Measurements from ENCODE around the gene METTL16.

Gene METTL16

DNA sequence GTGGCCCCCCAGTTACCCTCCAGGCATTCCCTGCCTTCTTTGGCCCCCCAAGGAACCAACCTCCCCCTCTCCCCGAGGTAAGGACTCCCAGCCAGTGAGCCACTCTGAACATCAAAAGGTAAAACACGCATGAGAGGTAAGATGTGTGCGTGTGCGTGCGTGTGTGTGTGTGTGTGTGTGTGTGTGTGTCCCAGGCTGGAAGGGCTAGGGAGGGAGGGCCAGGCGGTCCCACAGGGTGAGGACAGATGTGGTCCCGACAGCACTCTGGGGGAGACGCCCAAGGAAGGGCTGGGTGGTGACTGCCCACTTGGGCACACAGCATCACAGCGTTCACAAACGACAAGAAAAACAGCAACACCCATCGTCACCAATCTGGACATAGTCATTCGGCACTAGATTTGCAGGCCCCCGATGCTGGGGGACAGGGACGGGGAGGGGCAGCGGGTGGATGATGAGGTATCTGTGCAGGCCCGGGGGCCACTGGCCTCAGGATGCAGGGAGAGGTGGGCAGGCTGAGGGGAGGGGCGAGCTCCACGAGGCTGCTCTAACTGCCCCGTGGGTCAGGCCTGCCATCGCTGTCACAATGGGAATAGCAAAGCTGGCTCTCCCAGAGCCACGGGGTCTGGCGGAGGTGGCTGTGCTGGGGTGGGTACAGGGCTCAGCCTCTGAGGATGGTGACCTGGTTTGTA lies 127.1 kb downstream of the METTL16 start:
- no peak for ATAC-seq
- TF ChIP-seq ZFP3 (CRISPR knock-in tag; IDR thresholded peaks at IDR 0.05) (no peak), ESRRG (CRISPR knock-in tag; IDR thresholded peaks at IDR 0.05) (no peak), RARB (CRISPR knock-in tag; IDR thresholded peaks at IDR 0.05) (no peak), BACH2 (CRISPR knock-in tag; IDR thresholded peaks at IDR 0.05; ENCODE audit: borderline replicate concordance) (no peak), ZNF70 (CRISPR knock-in tag; IDR thresholded peaks at IDR 0.05) (no peak), GLIS3 (CRISPR knock-in tag; IDR thresholded peaks at IDR 0.05) (no peak), TOX (CRISPR knock-in tag; IDR thresholded peaks at IDR 0.05; ENCODE audit: borderline replicate concordance) (no peak), ZNF8 (CRISPR knock-in tag; IDR thresholded peaks at IDR 0.05) (no peak), ZNF565 (CRISPR knock-in tag; conservative IDR thresholded peaks at IDR 0.05; ENCODE audit: low read depth) (no peak), ZC3H10 (CRISPR knock-in tag; IDR thresholded peaks at IDR 0.05) (no peak), ARNTL (CRISPR knock-in tag; IDR thresholded peaks at IDR 0.05; ENCODE audit: borderline replicate concordance, low read depth) (no peak), CSDC2 (CRISPR knock-in tag; IDR thresholded peaks at IDR 0.05) (no peak), PPARA (CRISPR knock-in tag; IDR thresholded peaks at IDR 0.05; ENCODE audit: borderline replicate concordance) (no peak)
- TF ChIP-seq, protein P1, sequence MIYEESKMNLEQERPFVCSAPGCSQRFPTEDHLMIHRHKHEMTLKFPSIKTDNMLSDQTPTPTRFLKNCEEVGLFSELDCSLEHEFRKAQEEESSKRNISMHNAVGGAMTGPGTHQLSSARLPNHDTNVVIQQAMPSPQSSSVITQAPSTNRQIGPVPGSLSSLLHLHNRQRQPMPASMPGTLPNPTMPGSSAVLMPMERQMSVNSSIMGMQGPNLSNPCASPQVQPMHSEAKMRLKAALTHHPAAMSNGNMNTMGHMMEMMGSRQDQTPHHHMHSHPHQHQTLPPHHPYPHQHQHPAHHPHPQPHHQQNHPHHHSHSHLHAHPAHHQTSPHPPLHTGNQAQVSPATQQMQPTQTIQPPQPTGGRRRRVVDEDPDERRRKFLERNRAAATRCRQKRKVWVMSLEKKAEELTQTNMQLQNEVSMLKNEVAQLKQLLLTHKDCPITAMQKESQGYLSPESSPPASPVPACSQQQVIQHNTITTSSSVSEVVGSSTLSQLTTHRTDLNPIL (CRISPR knock-in tag; IDR thresholded peaks at IDR 0.05; ENCODE audit: low read depth): no peak
- TF ChIP-seq, protein P2, sequence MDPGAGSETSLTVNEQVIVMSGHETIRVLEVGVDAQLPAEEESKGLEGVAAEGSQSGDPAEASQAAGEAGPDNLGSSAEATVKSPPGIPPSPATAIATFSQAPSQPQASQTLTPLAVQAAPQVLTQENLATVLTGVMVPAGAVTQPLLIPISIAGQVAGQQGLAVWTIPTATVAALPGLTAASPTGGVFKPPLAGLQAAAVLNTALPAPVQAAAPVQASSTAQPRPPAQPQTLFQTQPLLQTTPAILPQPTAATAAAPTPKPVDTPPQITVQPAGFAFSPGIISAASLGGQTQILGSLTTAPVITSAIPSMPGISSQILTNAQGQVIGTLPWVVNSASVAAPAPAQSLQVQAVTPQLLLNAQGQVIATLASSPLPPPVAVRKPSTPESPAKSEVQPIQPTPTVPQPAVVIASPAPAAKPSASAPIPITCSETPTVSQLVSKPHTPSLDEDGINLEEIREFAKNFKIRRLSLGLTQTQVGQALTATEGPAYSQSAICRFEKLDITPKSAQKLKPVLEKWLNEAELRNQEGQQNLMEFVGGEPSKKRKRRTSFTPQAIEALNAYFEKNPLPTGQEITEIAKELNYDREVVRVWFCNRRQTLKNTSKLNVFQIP (CRISPR knock-in tag; IDR thresholded peaks at IDR 0.05; ENCODE audit: borderline replicate concordance, low read depth): no peak
- TF ChIP-seq, protein P3, sequence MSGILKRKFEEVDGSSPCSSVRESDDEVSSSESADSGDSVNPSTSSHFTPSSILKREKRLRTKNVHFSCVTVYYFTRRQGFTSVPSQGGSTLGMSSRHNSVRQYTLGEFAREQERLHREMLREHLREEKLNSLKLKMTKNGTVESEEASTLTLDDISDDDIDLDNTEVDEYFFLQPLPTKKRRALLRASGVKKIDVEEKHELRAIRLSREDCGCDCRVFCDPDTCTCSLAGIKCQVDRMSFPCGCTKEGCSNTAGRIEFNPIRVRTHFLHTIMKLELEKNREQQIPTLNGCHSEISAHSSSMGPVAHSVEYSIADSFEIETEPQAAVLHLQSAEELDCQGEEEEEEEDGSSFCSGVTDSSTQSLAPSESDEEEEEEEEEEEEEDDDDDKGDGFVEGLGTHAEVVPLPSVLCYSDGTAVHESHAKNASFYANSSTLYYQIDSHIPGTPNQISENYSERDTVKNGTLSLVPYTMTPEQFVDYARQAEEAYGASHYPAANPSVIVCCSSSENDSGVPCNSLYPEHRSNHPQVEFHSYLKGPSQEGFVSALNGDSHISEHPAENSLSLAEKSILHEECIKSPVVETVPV (CRISPR knock-in tag; IDR thresholded peaks at IDR 0.05): no peak
- TF ChIP-seq, protein P4, sequence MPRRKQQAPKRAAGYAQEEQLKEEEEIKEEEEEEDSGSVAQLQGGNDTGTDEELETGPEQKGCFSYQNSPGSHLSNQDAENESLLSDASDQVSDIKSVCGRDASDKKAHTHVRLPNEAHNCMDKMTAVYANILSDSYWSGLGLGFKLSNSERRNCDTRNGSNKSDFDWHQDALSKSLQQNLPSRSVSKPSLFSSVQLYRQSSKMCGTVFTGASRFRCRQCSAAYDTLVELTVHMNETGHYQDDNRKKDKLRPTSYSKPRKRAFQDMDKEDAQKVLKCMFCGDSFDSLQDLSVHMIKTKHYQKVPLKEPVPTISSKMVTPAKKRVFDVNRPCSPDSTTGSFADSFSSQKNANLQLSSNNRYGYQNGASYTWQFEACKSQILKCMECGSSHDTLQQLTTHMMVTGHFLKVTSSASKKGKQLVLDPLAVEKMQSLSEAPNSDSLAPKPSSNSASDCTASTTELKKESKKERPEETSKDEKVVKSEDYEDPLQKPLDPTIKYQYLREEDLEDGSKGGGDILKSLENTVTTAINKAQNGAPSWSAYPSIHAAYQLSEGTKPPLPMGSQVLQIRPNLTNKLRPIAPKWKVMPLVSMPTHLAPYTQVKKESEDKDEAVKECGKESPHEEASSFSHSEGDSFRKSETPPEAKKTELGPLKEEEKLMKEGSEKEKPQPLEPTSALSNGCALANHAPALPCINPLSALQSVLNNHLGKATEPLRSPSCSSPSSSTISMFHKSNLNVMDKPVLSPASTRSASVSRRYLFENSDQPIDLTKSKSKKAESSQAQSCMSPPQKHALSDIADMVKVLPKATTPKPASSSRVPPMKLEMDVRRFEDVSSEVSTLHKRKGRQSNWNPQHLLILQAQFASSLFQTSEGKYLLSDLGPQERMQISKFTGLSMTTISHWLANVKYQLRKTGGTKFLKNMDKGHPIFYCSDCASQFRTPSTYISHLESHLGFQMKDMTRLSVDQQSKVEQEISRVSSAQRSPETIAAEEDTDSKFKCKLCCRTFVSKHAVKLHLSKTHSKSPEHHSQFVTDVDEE (CRISPR knock-in tag; IDR thresholded peaks at IDR 0.05): no peak
- TF ChIP-seq, protein P5, sequence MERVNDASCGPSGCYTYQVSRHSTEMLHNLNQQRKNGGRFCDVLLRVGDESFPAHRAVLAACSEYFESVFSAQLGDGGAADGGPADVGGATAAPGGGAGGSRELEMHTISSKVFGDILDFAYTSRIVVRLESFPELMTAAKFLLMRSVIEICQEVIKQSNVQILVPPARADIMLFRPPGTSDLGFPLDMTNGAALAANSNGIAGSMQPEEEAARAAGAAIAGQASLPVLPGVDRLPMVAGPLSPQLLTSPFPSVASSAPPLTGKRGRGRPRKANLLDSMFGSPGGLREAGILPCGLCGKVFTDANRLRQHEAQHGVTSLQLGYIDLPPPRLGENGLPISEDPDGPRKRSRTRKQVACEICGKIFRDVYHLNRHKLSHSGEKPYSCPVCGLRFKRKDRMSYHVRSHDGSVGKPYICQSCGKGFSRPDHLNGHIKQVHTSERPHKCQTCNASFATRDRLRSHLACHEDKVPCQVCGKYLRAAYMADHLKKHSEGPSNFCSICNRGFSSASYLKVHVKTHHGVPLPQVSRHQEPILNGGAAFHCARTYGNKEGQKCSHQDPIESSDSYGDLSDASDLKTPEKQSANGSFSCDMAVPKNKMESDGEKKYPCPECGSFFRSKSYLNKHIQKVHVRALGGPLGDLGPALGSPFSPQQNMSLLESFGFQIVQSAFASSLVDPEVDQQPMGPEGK (CRISPR knock-in tag; IDR thresholded peaks at IDR 0.05; ENCODE audit: borderline replicate concordance): no peak

DNA sequence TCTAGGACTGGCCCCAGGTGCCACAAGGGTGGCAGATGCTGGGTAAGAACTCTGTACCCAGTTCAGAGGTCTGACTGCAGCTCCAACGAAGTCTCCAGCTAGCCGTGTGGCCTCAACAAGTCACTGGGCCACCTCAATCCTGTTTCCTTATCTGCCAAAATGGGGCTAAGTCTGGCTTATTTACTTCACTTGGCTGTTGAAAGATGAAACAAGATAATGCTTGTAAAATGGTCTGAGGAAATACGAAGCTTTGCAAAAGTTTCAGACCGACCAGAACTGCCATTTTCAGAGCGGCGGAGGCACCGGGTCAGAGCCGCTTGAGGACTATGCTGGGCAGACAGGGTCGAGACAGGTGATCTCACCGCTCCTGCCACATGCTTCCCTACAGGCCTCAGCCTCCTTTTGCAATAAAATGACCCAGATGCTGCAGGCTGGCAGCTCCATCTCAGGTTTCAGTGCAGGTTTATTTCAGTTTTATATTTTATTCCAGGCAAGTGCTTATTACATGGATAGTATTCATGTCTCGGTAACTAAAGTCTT lies 128.0 kb downstream of the METTL16 start:
- ATAC-seq: no peak
- TF ChIP-seq CSDC2 (CRISPR knock-in tag; IDR thresholded peaks at IDR 0.05): no peak
- no peak for TF ChIP-seq ZFP30 (CRISPR knock-in tag; IDR thresholded peaks at IDR 0.05)
- no peak for TF ChIP-seq ZNF565 (CRISPR knock-in tag; conservative IDR thresholded peaks at IDR 0.05; ENCODE audit: low read depth)
- TF ChIP-seq RARB (CRISPR knock-in tag; IDR thresholded peaks at IDR 0.05): no peak
- TF ChIP-seq SNAI2 (CRISPR knock-in tag; IDR thresholded peaks at IDR 0.05): no peak
- no peak for TF ChIP-seq ISL1 (CRISPR knock-in tag; IDR thresholded peaks at IDR 0.05)
- TF ChIP-seq ESRRG (CRISPR knock-in tag; IDR thresholded peaks at IDR 0.05): no peak
- no peak for TF ChIP-seq TOX (CRISPR knock-in tag; IDR thresholded peaks at IDR 0.05; ENCODE audit: borderline replicate concordance)
- TF ChIP-seq PPARA (CRISPR knock-in tag; IDR thresholded peaks at IDR 0.05; ENCODE audit: borderline replicate concordance): no peak
